Fibroblast of the aortic adventitia (primary cell): Measurements from ENCODE around the gene THUMPD3. TPM values are rescaled to one million over a fixed set of nuclear protein-coding genes. Genes with fewer than 3 reads are reported as not detected.

ENCODE experiments used
- DNase-seq: peaks from one replicate; pipeline ENCODE4 v3.0.0-alpha.2; 2010; ENCODE audit warnings: low read depth
- H3K4me3 ChIP-seq: 2 replicates; pipeline ENCODE4 v1.5.1; 2011; ENCODE audit warnings: low read depth, mild to moderate bottlenecking, control low read depth, low read length, moderate library complexity
- total RNA-seq: library from RNA; depleted of rRNA; stranded (reverse); fragments of >200 nt; gene quantifications from 2 replicates; pipeline ENCODE4 v1.2.3, GENCODE V29; 2012; ENCODE audit warnings: low replicate concordance
- TF ChIP-seq, protein P1 (sequence below): IDR thresholded peaks from 2 replicates; pipeline ENCODE4 v1.5.1; 2011; ENCODE audit warnings: mild to moderate bottlenecking, low read length, control low read depth, inconsistent platforms; ENCODE audit not compliant: insufficient read depth

The THUMPD3 gene
- total RNA-seq, 1 donor: 48.3 TPM

DNA sequence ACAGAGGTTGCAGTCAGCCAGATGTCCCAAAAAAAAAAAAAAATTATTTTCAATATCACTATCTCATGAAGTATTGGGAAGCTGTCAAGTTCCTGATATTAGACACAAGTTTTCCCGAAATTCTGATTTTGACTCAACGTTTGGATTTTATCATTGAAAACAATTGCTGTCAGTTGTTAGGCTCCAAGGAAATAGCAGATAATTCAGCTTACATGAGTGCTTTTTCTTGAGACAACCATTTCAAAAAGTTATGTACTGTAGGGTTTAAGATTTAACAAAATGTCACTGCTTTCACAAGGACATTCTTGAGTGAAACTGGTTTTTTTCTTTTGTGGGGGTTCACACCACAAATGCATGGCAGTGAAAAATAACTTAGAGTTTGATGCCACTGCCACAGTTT is 25.3 kb downstream of the THUMPD3 start:
- no peak overlapping the region for H3K4me3 ChIP-seq
- TF ChIP-seq, protein P1, sequence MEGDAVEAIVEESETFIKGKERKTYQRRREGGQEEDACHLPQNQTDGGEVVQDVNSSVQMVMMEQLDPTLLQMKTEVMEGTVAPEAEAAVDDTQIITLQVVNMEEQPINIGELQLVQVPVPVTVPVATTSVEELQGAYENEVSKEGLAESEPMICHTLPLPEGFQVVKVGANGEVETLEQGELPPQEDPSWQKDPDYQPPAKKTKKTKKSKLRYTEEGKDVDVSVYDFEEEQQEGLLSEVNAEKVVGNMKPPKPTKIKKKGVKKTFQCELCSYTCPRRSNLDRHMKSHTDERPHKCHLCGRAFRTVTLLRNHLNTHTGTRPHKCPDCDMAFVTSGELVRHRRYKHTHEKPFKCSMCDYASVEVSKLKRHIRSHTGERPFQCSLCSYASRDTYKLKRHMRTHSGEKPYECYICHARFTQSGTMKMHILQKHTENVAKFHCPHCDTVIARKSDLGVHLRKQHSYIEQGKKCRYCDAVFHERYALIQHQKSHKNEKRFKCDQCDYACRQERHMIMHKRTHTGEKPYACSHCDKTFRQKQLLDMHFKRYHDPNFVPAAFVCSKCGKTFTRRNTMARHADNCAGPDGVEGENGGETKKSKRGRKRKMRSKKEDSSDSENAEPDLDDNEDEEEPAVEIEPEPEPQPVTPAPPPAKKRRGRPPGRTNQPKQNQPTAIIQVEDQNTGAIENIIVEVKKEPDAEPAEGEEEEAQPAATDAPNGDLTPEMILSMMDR: no peak
- DNase-seq: no peak

GRCh38 chr3:9388562-9389272 is 25.9 kb downstream of the THUMPD3 start:
- H3K4me3 ChIP-seq: no peak overlapping the region
- TF ChIP-seq, protein P1: no peak
- DNase-seq: no peak

- no peak for DNase-seq
- no peak overlapping the region for H3K4me3 ChIP-seq
- TF ChIP-seq, protein P1: no peak
Measured at GRCh38 chr3:9390265-9390888, 27.5 kb downstream of the THUMPD3 start.

DNA sequence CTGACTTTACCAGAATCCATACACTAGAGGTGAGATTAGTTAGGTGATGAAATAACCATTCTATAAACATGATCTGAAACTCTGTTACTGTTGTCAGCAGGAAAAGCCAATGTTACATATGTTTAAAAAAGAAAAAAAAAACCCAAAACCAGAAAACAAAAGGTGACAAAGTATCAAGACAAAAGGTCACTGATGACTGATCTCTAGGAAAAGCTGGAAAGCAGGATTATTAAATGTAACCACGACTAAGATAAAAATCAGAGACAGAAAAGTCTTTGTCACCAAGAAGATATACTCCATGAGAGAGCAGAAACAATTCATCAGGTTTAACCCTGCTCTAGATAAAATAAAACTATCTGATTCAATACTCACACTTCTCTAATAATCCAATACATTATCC is 29.2 kb downstream of the THUMPD3 start:
- H3K4me3 ChIP-seq: no peak overlapping the region
- DNase-seq: no peak
- TF ChIP-seq, protein P1: no peak

DNA sequence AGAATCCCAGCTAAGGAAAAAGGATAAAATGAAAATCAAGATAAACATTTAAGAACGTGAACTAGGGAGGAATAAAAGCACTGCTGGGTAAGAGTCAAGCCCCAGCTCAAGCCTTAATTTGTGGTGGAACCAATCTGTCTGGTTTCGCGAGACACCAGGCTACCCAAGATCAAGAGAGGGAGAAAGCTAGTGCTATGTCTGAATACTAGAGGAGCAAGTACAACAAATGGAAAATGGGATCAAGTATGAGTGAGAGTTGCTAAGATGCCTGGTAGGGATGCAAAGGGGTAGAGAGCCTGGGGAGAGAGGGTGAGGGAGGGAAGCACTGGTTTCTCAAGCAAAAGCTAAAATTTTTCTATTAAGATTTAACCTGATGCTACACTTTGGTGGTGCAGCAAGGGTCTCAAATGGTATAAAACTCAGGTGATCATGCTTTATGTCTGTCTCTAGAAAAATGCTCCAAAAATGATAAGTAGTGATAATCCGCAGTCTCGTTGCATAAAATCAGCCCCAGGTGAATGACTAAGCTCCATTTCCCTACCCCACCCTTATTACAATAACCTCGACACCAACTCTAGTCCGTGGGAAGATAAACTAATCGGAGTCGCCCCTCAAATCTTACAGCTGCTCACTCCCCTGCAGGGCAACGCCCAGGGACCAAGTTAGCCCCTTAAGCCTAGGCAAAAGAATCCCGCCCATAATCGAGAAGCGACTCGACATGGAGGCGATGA is 32.9 kb downstream of the THUMPD3 start:
- DNase-seq: no peak
- peak overlapping the region; percentile 85 for H3K4me3 ChIP-seq
- TF ChIP-seq, protein P1: no peak

- peak overlapping the region; percentile 85 for H3K4me3 ChIP-seq
- DNase-seq: peak; percentile 94
- TF ChIP-seq, protein P1: no peak
Measured at GRCh38 chr3:9396301-9396631, 33.4 kb downstream of the THUMPD3 start.
